Astrocyte of the hippocampus (primary cell): Measurements from ENCODE around the gene LGI4.

ENCODE experiments used
- DNase-seq: peaks from one replicate; pipeline ENCODE4 v3.0.0; 2011; ENCODE audit warnings: low read depth, low spot score

The LGI4 gene

DNA sequence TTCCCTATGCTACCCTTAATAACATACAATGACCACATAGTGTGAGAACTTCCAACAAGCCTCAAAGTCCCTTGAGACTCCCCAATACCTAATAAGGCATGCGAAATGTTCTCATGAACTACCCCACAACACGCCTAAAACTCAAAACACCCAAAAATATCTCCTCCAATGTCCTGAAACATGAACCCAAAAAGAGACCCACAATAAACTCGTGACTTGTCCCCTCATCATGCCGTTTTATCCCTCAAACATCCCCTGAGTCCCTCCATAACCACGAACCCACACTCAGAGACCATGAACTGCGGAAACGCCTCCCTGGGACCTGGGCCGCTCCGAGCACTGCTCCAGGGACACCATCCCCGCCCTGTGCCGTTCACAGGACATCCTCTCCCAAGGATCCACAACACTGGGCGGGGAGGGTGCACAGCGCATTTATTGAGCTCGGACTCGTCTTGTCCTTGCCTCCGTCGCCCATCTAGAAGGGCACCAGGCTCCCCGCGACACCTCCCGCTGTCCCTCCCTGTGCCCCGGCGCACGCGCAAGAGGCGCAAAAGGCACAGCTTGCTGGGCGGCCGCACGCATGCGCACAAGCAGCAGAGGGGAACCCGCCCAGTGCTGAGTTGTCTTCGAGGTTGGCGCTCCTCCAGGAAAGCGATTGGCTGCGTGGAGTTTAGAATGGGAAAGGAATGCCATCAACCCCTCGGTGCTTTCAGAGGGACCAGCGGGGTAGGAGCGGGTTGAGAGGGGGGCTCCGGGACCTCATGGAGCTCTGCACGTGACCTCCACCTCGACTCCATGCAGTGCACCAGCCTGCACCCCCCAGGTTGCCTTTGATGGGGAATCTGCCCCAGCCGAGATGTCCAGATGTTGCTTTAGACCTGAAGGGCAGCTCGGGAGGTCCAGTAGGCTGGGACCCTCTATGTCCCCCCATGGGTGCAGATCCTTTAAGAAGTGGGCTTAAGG, 10.5 kb downstream of the LGI4 start:
- DNase-seq: peak; percentile 94

DNA sequence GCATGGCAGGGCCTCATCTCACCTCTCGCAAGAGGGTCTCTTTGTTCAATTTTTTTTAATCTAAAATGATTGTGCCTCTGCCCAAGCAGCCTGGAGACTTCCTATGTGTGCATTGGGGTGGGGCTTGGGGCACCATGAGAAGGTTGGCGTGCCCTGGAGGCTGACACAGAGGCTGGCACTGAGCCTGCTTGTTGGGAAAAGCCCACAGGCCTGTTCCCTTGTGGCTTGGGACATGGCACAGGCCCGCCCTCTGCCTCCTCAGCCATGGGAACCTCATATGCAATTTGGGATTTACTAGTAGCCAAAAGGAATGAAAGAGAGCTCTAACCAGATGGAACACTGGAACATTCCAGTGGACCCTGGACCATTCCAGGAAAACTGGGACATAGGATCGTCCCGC, 11.3 kb downstream of the LGI4 start:
- no peak for DNase-seq

DNA sequence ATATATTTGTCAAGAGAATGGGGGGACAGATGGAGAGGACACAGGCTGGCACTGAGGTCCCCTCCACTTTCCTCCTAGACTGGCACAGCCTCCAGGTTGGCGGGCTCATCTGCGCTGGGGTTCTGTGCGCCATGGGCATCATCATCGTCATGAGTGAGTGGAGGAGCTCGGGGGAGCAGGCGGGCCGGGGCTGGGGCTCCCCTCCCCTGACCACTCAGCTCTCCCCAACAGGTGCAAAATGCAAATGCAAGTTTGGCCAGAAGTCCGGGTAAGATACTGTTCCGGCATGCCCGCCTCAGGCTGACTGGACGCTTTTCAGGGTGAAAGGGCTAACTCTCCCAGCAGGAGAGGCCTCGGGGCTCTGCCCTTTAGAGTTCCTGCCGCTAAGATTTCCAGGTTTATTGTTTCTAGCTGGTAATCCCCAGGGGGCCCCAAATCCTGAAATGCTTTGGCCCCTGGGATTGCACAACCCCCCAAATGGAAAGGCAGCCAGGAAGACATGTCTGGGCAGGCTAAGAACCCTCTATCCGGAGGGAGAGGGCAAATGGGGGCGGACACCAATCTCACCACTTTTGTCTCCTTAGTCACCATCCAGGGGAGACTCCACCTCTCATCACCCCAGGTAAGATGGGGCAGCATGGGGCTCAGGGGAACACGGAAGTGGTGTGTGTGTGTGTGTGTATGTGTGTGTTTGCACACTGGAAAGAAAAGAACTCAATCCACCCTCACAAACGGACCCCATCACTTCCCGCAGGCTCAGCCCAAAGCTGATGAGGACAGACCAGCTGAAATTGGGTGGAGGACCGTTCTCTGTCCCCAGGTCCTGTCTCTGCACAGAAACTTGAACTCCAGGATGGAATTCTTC, 11.9 kb downstream of the LGI4 start:
- no peak for DNase-seq

DNA sequence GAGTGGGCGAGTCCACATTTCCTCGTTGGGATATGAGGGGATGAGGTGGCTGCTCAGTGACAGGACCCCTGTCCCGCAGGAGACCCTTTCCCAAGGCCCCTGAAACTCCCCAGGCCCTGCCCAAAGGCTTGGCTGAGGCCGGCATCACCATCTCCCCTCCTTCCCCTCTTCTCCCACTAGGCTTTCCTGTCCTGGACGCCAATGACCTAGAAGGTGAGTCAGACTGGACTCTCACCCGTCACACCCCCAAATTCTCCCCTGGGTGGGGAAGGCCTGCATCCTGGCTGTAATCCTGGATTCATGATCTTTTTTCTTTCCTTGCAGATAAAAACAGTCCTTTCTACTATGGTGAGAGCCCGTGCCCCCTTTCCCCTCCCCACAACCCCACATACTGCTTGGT, 14.0 kb downstream of the LGI4 start:
- DNase-seq: no peak

DNA sequence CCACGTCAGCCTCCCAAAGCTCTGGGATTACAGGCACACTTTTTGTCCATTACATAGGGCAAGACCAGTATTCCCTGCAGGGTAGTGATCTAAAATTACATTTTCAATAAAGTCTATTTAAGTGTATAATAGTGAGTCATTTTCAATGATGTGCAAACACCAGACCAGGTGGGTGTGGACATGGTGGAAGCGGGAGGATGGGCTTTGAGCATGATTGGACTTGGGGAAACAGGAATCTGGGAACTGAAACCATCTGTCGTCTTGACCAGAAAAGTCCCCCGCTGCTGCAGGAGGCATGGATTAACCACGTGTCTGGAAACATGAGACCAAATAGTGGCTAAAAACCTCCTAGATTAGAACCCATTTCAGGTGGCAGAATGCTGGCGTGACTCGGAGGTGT, 14.4 kb downstream of the LGI4 start:
- DNase-seq: no peak

DNA sequence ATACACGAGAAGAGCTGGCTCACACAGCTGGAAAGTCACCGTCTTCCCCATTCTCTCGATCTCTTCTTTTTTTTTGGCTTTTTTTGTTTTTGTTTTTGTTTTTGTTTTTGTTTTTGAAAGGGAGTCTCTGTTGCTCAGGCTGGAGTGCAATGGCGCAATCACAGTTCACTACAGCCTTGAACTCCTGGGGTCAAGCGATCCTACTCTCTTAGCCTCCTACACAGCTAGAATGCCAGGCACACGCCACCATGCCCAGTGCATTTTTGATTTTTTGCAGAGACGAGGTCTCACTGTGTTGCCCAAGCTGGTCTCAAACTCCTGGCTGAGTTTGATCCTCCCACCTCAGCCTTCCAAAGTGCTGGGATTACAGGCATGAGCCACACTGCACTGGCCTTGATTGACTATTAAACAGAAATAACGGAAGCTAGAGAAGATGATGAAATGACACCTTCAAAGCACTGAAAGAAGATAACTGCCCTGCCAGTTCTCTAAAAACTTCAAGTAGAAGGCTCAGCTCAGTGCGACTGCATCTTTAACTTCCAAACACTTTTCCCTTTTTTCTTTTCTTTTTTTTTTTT, 15.2 kb downstream of the LGI4 start:
- no peak for DNase-seq

DNA sequence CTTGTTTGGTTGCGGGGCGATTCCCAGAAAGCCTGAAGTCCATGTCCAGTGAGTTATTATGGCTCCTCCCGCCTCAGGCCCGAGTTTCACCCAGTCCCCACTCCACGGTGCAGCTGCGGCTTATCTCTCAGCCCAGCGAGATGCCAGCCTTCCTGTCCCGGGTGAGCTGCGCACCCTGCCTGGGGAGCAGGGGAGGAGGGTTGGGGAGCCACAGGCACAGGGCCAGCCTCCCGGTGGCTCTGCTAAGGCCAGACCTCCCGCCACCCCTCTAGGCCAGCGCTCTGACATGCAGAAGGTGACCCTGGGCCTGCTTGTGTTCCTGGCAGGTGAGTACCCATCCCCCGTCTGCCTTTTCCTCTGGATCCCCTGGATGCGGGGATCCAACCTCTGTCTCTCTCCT, 15.8 kb downstream of the LGI4 start:
- DNase-seq: no peak

DNA sequence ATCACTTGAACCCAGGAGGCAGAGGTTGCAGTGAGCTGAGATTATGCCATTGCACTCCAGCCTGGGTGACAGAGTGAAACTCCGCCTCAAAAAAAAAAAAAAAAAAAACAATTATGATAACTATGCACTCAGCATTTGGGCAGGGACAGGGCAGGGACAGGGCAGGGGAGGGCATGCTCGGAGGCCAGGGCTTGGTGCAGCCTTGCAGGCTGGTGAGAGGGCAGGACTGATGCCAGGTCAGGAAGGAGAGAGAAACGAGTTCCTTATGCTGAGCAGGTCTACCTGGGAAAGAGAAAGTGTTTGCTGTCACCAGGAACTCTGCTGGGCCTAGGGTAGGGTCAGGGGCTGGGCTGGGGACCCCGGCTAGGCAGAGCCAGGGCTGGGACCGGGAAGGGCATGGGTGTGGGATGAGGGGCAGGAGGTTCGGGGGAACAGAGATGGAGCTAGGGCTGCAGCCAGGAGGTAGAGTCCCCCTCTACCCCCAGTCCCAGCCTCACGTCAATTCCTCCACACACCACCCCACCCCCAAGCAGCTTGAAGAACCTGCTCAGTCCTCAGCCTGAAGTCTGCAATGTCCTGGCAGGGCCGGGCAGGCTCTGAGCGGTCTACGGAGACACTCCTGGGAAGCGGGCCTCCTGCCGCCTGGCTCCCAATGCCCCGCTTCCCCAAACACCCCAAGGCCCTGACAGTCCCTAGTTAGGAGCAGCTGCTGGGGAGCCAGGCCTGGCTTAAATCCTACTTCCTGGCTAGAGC, 16.4 kb downstream of the LGI4 start:
- DNase-seq: no peak

DNA sequence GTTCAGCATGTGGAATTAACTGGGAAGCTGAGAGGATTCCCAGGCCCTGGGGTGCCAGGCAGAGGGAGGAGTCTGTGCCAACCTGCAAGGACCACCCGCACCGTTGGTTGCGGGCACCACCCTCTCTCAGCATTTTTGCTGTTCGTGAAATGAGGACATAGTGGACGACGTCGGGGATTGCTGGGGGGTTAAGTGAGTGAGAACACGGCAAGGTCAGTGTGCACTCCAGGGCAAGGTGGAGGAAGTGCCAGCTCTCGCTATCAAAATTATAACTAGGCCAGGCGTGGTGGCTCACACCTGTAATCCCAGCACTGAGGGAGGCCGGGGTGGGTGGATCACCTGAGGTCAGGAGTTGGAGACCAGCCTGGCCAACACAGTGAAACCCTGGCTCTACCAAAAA, 17.1 kb downstream of the LGI4 start:
- DNase-seq: no peak

DNA sequence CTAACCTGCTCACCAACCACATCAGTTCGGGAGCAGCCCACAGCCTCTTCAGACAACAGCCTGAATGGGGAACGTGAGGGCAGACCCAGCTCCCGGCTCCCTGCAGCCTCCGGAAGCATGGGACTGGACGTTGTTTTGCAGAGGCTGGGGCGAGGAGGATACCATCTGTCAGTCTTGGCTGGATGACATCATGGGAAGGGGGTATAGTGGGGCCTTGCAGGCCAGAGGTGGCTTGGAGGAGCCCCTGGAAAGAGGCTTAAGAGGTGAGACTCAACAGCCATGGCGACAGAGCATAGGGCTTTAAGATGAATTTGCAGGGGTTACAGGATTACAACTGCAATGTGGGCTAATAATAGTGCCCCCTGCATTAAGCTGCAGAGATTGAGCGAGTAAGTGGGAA, 17.7 kb downstream of the LGI4 start:
- DNase-seq: no peak

DNA sequence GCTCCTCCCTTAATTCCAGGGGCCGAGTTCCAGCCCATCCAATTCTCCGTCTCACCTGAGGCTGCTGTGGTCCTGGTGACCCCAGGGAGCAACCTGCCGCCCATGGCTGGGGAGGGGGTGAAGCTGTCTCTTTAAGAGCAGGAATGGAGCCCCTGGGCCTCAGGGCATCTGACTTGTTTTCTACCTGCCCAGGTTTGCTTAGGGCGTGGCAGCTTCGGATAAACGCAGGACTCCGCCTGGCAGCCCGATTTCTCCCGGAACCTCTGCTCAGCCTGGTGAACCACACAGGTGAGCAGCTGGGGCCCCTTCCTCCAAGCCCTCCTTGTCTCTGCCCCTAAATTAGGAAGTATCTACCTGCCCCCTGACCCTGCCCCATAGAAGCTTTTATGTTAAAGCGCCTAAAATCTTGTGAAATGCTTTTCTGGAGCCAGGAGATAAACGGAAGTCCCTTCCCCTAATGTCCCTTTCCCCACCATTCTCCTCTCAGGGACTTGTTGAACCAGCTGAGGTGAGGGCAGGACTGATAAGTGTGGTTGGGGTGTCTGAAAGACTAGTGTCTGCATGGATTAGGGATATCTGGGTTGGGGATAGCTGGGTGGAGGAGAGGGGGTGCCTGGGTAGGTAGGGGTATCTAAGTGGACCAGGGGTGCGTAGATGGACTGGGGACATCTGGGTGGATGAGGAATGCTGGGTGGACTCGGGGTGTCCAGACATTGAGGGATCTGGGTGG, 18.6 kb downstream of the LGI4 start:
- DNase-seq: no peak

DNA sequence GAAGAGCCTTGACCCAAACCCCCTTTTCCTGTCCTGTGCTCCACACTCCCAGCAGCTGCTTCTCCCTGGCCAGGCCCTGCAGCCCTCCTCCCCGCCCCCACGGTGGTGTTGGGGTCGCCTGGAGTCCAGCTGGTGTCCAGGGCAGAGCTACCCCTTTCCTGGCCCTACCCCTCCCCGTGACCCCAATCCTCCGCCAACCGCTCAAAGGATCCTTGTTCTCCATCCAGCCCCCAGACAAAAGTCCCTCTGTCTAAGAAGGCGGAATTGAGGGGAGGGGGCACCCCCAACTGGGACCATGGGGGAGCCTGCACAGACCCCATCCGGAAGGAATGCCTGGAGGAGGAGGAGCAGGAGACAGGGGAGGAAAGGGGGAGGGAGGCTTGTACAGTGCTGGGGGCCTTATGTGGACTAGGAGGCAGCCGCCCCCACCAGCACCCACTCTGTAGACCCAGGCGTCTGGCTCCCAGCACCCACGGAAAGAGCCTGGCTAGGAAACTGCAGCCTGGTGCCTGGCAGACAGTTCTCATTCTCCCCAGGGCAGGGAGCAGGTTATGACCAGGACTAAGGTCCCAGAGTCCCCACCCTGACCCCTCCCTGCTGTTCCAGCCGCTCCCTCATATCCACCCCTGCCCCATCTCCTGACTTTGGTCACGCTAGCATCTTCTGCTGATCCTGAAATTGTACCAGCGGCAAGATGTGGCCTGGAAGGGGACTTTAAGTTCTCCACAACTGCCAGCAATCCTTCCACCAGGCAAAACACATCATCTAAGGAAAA, 19.5 kb downstream of the LGI4 start, which contains the start of gene FXYD3:
FXYD3 (plus strand) TSS at position 647 of the 775 bp plus-strand sequence. CDS start 3,554 bp downstream, outside the sequence.
- no peak for DNase-seq

DNA sequence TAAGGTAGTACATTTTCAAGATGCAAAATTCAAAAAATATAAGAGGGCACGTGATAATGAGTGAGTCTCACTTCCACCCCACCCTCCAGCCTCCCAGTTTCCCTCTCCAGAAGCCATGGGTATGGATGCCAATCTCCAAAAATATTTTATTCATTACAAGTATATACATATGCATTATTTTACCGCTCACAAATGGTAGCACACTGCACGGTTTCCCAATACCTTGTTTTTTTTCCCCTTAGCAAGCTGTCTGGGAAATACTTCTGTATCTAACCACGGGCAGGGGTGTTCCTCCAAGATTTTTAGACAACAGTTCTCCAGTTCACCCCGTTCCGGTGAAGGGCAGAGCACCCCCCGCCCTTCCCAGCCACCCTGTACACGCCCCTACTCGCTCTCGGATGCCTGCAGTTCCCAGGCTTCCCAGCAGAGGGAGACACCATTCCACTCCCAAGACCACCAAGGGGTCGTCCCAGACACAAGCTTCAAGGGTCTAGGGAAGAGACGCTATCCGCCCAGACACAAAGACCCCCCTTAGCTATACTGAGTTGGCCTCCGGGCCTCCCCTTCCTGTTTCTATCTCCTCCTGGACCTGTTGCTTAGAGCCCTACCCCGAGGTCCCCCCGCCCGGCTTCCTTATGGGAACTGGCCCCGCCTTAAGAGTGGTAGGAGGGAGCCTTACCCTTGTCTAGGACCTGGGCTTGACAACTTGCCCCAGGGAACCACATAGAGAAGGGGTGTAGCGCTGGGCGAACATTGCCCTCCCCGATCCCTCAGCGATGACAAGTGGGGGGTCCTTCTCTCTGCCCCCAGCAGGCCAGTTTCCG, 20.3 kb downstream of the LGI4 start:
- peak; percentile 65 for DNase-seq

DNA sequence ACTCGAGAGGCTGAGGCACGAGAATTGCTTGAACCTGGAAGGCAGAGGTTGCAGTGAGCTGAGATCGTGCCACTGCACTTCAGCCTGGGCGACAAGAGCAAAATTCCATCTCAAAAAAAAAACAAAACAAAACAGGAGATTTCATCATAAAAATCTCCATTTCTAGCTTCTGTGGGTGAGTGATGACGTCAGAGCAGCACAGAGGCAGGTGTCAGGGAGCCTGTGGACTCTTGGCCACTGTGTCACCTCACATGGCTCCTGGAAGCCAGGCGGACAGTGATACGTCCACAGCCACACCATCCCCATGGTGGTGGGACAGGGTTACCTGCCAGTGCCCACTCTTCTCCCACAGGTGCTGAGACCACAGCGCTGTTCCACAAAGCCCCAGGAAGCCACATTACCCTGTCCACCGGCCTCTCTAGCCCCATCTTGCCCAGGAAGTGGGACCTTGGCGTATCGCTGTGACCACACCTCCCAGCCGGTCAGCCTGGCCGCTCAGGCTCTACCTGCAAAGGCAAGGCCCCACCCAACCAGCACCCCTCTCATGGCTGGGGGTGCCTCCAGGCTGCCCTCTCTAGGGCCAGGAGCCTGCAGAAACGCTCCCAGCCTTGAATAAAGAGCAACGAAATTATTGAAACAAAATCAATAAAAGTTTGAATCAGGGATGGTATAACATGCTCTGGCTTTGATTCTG, 21.7 kb downstream of the LGI4 start:
- DNase-seq: no peak

DNA sequence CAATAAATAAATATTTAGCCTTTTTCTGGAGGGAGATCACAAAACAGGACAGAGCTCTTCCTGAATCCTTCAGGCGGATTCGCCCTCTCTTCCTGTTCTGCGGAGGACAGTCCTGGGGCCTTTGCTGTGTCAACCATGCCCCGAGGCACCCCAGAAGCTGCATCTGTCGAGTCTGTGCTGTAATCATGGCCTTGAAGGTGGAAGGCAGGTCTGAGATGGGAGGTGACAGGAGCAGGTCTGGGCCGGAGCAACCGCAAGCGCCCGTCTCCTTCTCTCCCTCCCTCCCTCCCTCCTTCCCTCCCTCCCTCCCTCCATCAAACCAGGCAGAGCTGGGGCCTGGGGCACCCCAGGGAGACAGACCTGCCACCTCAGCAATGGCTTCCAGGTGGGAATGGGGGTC, 23.9 kb downstream of the LGI4 start:
- no peak for DNase-seq

DNA sequence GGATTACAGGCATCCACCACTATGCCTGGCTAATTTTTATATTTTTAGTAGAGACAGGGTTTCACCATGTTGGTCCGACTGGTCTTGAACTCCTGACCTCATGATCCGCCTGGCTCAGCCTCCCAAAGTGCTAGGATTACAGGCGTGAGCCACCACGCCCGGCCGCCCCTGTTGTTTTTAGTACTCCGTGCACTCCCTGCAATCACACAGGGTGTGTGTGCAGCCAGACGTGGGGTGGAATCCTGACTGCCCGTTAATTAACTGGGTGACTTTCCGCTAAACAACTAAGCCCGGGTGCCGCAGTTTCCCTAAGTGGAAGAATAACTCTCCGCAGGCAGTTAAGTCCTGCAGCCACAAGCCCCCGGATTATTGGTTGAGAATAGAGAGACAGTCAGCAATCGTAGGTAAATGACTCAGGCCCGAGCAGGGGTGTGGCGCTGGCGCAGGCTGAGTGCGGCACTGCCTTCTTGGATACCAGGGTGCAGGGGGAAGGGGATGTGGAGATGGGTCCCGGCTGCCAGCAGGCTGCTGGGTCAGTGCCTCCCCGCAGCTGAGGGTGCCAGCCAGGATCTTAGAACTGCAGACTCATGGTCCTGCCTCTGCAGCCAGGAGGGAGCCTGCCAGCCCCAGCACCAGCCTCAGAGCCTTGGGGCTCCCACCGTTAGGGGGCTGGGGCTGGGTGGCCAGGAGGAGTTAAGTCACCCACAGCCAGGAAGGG, 25.3 kb downstream of the LGI4 start:
- no peak for DNase-seq

DNA sequence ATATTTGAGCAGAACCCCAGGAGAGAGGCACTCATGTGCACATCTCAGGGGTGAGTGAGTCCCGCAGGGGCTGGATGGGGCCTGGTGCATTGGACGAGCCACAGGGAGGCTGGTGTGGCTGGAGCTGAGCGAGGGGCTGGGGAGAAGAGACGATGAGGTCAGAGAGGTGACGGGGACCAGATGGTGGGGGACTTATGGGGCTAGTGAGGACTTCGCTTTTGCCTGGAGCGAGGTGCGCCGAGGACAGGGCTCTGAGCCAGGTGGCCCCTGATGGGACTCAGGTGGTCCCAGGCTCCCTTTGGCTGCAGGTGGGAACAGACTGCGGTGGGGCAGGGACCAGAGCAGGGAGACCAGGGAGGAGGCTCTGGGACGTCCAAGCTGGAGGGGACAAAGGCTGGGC, 26.1 kb downstream of the LGI4 start:
- DNase-seq: no peak

DNA sequence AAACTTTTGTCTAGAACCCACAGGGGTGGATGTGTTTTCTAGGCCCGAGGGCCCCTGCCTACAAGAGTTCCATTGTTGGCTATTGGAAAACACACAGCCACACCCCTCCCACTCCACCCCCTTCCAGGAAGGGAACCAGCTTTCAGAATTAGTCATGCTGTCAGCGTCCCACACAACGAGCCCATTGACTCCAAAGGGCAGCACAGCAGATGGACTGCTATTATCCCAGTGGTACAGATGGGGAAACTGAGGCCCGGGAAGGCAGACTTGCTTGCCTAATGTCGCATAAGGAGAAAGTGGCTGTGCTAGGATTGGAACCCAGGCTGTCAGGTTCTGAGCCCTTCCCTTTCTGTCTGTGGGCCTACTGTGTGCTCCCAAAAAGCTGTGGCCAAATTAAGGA, 27.3 kb downstream of the LGI4 start:
- peak; percentile 13 for DNase-seq
